Muscle layer of duodenum (tissue), 2 donors: ENCODE results near the gene SLC22A23.
A peak's percentile ranks its signal among the peaks of the same experiment; 100 is the strongest.

Experiments
- H3K27ac ChIP-seq: one replicate; pipeline ENCODE4 v1.7.0; 2013; ENCODE audit warnings: mild to moderate bottlenecking, low read length
- H3K27me3 ChIP-seq: one replicate; pipeline ENCODE4 v1.7.0; 2013; ENCODE audit warnings: low read depth, mild to moderate bottlenecking, control low read depth, low read length
- H3K36me3 ChIP-seq, 2 donors: one replicate each; pipeline ENCODE4 v1.7.0; 2013; ENCODE audit warnings: low read length in 2 of 2, control low read depth in 1 of 2, mild to moderate bottlenecking in 1 of 2; ENCODE audit not compliant: insufficient read depth in 2 of 2, control insufficient read depth in 1 of 2
- H3K4me1 ChIP-seq, 2 donors: one replicate each; pipeline ENCODE4 v1.7.0; 2013; ENCODE audit warnings: low read length in 2 of 2, mild to moderate bottlenecking in 2 of 2, control low read depth in 1 of 2, moderate library complexity in 1 of 2; ENCODE audit not compliant: insufficient read depth in 2 of 2, control insufficient read depth in 1 of 2
- H3K4me3 ChIP-seq, 2 donors: one replicate each; pipeline ENCODE4 v1.7.0; 2013; ENCODE audit warnings: low read length in 2 of 2, low read depth in 1 of 2, mild to moderate bottlenecking in 1 of 2
- H3K9me3 ChIP-seq, 2 donors: one replicate each; pipeline ENCODE4 v1.7.0; 2013; ENCODE audit warnings: low read length in 2 of 2, control low read depth in 1 of 2, mild to moderate bottlenecking in 1 of 2; ENCODE audit not compliant: control insufficient read depth in 1 of 2
- donor health status: healthy.

Gene SLC22A23

DNA sequence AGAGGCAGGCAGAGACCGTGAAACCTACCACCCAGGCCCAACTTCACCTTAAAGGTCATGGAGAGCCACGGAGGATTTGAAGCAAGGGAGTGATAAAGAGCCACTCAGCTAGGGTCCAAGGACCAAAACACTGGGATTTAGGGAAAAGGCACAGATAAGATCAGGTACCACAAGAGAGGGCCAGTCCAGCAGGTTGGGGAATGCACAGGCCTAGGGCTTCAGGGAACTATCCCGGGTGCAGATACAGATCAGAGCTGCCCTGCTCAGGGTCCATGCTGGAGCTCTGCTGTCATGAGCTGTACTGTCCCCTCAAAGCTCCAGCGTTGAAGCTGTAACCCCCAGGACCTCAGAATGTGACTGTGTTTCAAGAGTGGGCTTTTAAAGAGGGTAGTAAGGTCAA, 16.9 kb downstream of the SLC22A23 start:
- Histone ChIP-seq H3K9me3 (no peaks in the 10 kb centered on the region), H3K4me1 (no peaks in the 10 kb centered on the region), H3K27ac (no peak overlapping the region), H3K4me3 (no peak overlapping the region), H3K27me3 (no peaks in the 10 kb centered on the region), H3K36me3 (no peaks in the 10 kb centered on the region)

DNA sequence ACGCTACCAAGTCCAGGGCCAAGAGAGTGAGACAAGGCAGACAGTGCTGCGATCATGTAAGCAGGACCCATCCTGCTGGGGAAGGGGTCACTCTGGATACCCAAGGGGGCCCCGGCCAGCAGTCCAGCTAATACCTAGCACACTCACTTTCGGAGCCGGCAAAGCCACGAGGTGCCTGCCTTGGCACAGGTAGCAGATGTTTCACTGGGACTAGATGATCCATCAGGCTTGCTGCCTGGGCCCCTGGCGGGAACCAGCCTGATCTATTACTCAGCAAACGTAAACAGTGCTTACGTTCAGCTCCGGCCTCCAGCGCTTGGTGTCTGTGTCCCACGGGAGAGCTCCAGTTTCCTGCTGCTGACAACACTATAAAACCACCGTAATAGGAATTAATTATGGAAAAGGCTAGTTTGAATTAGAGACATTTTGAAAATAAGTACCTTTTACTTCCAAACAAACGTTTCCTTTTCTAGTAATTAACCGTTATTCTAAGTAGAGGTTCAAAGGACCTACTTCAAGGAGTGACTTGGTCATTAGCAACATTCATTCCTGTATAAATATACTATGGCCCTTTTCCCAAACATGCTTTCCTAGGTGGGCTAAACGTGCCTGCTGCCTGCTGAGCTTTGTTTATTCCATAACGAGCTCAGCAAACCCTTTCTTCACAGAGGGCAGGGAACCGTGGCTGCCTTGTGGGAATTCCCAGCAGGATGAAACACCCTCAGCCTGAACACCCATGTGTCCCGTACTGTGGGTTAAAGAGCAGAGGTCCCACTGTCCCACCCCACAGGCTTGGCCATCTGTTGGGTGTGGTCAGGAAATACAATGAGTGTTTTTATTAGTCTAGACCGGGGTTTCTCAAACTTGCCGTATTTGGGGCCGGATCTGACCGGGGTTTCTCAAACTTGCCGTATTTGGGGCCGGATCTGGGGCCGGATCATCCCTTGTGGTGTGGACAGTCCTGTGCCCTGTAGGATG, 18.4 kb downstream of the SLC22A23 start:
- Histone ChIP-seq H3K9me3 (no peaks in the 10 kb centered on the region), H3K36me3 (no peaks in the 10 kb centered on the region), H3K27ac (peak overlapping the region; percentile 73), H3K27me3 (no peaks in the 10 kb centered on the region), H3K4me3 (no peak overlapping the region), H3K4me1 (no peaks in the 10 kb centered on the region)

DNA sequence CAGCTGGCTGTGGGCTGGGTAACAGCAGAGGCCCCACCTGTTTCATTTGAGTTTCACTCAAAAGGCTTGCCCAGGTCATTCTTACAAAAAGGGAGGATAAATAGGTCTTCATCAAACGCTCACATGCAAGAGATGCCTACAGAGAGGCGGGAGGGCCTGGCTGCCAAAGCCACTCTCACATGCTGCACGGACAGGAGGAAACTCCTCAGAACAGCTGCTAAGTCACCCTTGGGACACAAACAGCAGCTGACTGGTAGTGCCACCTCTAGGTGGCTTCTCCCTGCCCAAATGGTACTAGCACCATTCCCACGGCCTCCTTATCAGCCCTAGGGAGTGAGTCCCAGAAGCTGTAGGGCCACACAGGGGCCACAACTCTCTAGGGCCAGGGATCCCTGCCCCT, 23.8 kb downstream of the SLC22A23 start:
- Histone ChIP-seq H3K36me3 (no peaks in the 10 kb centered on the region), H3K4me3 (no peak overlapping the region), H3K9me3 (no peaks in the 10 kb centered on the region), H3K4me1 (peaks cover 0 to 9% of the 10 kb centered on the region in 2 donors), H3K27ac (no peak overlapping the region), H3K27me3 (no peaks in the 10 kb centered on the region)

DNA sequence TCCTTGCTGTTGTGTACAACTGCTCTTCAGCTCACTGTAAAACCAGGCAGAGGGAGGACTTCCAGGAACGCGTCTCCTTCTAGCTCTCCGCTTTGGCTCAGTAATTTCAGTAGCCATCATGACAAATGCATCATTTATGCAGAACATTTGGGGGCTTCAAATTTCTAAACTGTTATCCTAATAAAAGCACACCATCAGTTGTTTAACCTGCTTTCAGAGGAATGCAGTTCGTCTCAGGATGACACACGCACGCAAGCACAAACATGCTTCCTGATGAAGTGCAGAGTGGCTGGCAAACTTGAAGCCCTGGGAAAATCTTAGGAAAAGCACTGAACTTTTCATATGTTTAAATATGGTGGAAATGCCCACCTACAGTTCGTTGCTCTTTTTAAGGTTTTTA, 24.4 kb downstream of the SLC22A23 start:
- H3K36me3 ChIP-seq = no peaks in the 10 kb centered on the region
- peaks cover 0 to 14% of the 10 kb centered on the region in 2 donors for H3K4me1 ChIP-seq
- no peaks in the 10 kb centered on the region for H3K27me3 ChIP-seq
- no peak overlapping the region for H3K4me3 ChIP-seq
- no peak overlapping the region for H3K27ac ChIP-seq
- H3K9me3 ChIP-seq = no peaks in the 10 kb centered on the region

DNA sequence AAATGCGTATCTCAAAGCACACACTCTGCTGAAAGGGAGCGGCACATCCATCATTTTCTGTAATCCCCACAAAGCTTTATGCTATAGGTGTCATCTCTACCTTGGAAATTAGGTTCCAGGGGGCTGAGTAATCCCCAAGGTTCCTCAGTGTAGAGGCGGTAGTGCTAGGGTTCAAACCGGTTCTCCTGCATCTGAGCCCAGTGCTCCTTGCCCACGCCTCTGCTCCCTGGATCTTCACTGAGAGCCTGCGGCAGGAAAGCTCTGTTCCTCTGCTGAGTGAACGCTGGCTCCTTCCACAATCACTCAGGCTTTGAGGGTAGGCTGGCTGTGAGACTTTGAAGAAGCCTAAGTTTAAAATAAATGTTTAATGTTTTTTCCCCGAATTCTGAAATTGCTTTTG, 24.9 kb downstream of the SLC22A23 start:
- Histone ChIP-seq H3K27me3 (no peaks in the 10 kb centered on the region), H3K36me3 (no peaks in the 10 kb centered on the region), H3K9me3 (no peaks in the 10 kb centered on the region), H3K4me1 (peaks cover 0 to 18% of the 10 kb centered on the region in 2 donors), H3K27ac (no peak overlapping the region), H3K4me3 (no peak overlapping the region)

DNA sequence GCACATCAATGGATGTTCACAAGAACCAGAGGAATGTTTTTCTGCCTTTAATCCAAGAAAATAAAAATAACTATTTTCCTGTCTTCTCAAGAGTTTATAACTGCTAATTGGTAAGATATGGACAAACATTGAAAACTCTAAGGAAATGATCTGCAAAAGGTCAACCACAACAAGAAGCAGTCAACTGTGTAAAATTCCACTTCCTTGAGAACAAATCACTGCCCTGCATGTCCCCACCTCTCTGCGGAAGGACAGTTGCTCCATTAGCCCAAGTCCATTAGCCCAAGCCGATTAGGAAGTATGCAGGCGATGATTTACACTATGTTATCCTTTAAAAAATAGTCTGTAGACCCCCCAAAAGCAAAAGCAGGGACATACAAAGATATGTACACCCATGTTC, 27.6 kb downstream of the SLC22A23 start:
- Histone ChIP-seq H3K27ac (no peak overlapping the region), H3K9me3 (no peaks in the 10 kb centered on the region), H3K36me3 (no peaks in the 10 kb centered on the region), H3K4me3 (no peak overlapping the region), H3K27me3 (no peaks in the 10 kb centered on the region), H3K4me1 (peaks cover 0 to 18% of the 10 kb centered on the region in 2 donors)

DNA sequence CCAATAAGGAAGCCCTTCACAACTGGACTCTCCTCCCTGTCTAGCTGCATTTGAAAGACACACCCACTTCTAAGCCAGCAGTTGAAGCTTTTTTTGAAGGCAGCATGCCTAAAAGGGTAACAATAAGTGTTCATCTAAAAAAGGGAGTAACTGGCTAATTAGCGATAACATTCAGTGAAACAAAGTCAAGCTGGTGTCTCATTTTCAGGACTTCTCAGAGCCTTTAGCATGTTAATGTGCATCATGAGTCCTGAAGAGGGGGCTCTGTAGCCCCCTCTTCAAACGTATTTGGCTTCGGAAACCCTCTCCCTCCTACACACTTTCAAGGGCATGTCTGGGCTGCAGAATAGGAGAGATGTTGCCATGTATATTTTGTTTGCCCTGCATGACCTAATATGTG, 28.1 kb downstream of the SLC22A23 start:
- no peaks in the 10 kb centered on the region for H3K36me3 ChIP-seq
- H3K4me3 ChIP-seq = no peak overlapping the region
- H3K27me3 ChIP-seq = no peaks in the 10 kb centered on the region
- no peak overlapping the region for H3K27ac ChIP-seq
- H3K4me1 ChIP-seq = peaks cover 0 to 18% of the 10 kb centered on the region in 2 donors
- H3K9me3 ChIP-seq = no peaks in the 10 kb centered on the region

DNA sequence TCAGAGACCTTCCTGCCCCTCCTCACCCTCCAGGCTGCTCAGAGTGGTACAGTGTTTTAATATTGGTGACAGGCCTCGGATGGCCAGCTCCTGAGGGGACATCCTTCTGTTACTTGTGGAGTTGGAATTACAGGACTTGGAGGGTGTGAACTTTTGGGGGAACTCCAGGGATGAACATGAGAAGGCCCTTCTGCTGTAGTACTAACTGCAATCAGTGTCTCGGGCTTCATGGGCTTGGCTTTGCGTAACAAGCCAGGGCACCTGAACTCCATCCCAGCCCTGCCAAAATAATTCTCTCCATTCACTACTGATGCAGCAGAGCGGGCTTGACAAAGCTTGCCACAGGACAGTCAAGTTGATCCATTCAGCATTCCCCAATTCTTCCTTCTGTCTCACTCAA, 28.6 kb downstream of the SLC22A23 start:
- Histone ChIP-seq H3K4me3 (no peak overlapping the region), H3K36me3 (no peaks in the 10 kb centered on the region), H3K9me3 (no peaks in the 10 kb centered on the region), H3K4me1 (peaks cover 0 to 18% of the 10 kb centered on the region in 2 donors), H3K27me3 (no peaks in the 10 kb centered on the region), H3K27ac (no peak overlapping the region)

DNA sequence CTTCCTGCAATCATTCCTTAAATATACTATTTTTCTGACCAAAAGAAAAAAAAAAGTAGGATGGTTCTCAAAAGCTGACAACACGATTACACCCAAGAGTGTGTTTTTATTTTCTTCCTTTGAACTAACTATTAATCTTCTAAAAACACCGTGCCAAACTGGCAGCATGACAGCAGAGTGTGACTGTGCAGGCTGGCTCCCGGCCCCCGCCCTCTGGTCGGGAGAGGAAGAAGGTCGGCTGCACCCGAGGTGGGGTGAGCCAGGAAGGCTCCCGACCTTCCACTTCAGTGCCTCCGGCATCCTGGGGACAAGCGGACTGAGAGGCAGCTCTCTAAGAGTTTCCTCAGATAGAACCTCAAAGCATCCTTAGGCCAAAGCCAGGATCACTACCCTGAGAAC, 29.2 kb downstream of the SLC22A23 start:
- H3K27ac ChIP-seq = no peak overlapping the region

DNA sequence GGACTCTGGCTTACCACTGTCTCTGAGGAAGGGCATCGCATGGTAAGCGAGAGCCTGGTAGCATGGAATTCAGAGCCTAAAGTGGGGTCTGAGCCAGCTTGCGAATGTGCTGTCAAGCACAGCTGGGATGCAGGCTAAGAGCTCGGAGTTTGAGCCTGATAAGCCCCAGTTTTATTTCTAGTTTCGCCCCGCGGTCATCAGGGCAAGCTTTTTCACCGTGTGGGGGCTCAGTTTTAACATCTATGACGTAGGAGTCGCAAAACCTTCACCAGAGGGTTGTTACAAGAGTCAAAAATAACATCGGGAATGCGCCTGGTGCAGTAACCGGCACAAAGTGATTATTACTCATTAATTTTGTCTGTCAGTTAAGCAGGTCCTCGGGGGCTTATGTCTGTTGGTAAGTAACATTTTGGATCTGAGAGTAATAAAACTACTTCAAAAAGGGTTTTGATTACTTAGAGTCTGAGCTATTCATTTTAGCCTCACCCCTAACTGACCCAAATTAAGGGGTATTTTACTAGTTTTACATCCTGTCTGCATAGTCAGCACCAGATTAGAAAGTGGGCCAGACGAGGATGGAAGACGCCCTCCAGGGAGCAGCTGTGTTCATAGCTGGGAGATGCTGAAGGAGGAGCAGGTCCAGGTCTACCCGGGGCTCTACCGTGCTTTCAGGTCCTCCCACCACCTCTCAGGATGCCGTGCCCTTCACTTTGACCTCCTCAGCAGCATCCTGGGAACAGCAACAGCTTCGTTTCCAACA, 29.7 kb downstream of the SLC22A23 start:
- Histone ChIP-seq H3K9me3 (no peaks in the 10 kb centered on the region), H3K36me3 (no peaks in the 10 kb centered on the region), H3K27ac (no peak overlapping the region), H3K4me3 (no peak overlapping the region), H3K4me1 (peaks cover 4 to 17% of the 10 kb centered on the region in 2 donors), H3K27me3 (no peaks in the 10 kb centered on the region)

More for the DNA sequence above, 29.2 kb downstream of the SLC22A23 start:
- Histone ChIP-seq H3K9me3 (no peaks in the 10 kb centered on the region), H3K27me3 (no peaks in the 10 kb centered on the region), H3K4me3 (no peak overlapping the region), H3K4me1 (peaks cover 0 to 18% of the 10 kb centered on the region in 2 donors), H3K36me3 (no peaks in the 10 kb centered on the region)

DNA sequence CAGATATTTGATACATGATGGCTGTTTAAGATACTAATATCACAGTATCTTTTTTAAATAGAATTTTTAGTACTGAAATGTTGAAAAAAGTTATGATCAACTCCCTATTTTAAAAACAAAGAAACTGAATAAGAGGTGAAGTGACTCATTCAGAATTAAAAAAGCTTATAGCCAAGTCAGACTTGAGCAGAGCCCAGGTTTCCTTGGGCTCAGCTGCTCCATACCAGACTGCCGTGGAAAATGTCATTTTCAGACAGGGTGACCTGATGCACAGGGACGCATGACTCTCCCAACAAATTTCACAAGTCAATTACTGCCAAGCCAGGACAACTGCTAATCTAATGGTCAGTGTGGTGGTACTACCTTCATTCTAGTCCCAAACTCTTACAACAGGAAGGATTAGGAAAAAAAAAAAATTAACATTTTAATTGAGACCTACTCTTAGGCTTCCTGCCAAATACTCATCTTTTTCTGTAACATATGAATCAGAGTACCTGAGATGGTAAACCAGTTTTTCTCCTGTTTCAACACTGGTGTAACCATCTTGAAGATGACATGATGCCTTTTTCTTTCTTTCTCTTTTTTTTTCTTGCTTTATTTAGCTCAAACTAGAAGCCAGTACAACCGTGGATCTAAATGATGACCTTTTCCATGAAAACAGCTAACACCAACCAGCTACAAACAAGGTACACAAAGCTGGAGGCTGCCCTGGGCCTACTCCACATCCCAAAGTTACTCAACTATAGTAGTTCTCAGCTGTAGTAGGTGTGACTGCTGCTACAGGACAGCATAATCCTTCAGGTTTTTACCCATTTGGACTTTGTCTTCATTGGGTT, 30.5 kb downstream of the SLC22A23 start:
- H3K36me3 ChIP-seq = no peaks in the 10 kb centered on the region
- peaks cover 4 to 9% of the 10 kb centered on the region in 2 donors for H3K4me1 ChIP-seq
- H3K4me3 ChIP-seq = no peak overlapping the region
- H3K9me3 ChIP-seq = no peaks in the 10 kb centered on the region
- no peaks in the 10 kb centered on the region for H3K27me3 ChIP-seq
- no peak overlapping the region for H3K27ac ChIP-seq
